IMR-90 (cell line): Measurements from ENCODE around the gene PARP12. TPM values are rescaled to one million over a fixed set of nuclear protein-coding genes. Genes with fewer than 3 reads are reported as not detected.

ENCODE experiments used
- ATAC-seq: fragments of 200-7000 bp; cut with Tn5 transposase; 2 replicates; pipeline ENCODE4 v1.9.1; 2020; ENCODE audit warnings: low read depth, mild to moderate bottlenecking, moderate library complexity
- BruUV-seq: library from RNA; stranded (reverse); fragments of 400-500 nt; replicated peaks from 2 replicates; lab custom pipeline; 2021; lab: Mats Ljungman, UMichigan
- CTCF ChIA-PET: fragments of 300-600 bp; formaldehyde crosslinking; extraction: SDS; loops from one replicate; lab custom pipeline; 2021; ENCODE audit warnings: antibody characterized with exemption; lab: Yijun Ruan, JAX
- POLR2A ChIA-PET: fragments of 300-600 bp; sonication (Branson Sonifier 250); formaldehyde crosslinking; loops from one replicate; lab custom pipeline; 2022; ENCODE audit warnings: antibody characterized with exemption; ENCODE audit not compliant: unreplicated experiment; lab: Charles Lee
- DNase-seq: peaks from one replicate; pipeline ENCODE4 v3.0.0; 2013
- H2AFZ ChIP-seq: replicated peaks from 2 replicates; pipeline ENCODE3; 2013; ENCODE audit warnings: low read length, mild to moderate bottlenecking; ENCODE audit not compliant: poor library complexity
- H2AK5ac ChIP-seq: 2 replicates; pipeline ENCODE4 v1.6.1; 2013; ENCODE audit warnings: low read depth, low read length, inconsistent platforms
- H2AK9ac ChIP-seq: replicated peaks from 2 replicates; pipeline ENCODE3; 2013; ENCODE audit warnings: mild to moderate bottlenecking, low read depth, low read length, moderate library complexity; ENCODE audit not compliant: poor library complexity
- H2BK120ac ChIP-seq: 2 replicates; pipeline ENCODE4 v1.6.1; 2013; ENCODE audit warnings: low read depth, low read length, inconsistent platforms
- H2BK15ac ChIP-seq: 3 replicates; pipeline ENCODE4 v1.6.1; 2013; ENCODE audit warnings: low read depth, low read length, inconsistent platforms
- H2BK20ac ChIP-seq: 2 replicates; pipeline ENCODE4 v1.6.1; 2013; ENCODE audit warnings: low read depth, mild to moderate bottlenecking, inconsistent platforms, low read length, moderate library complexity
- H2BK5ac ChIP-seq: 2 replicates; pipeline ENCODE4 v1.6.1; 2013; ENCODE audit warnings: mild to moderate bottlenecking, low read depth, low read length, inconsistent platforms; ENCODE audit not compliant: poor library complexity, severe bottlenecking
- H3K14ac ChIP-seq: replicated peaks from 2 replicates; pipeline ENCODE4 v1.6.1; 2013; ENCODE audit warnings: low read depth, low read length, inconsistent platforms
- H3K18ac ChIP-seq: 2 replicates; pipeline ENCODE4 v1.6.1; 2013; ENCODE audit warnings: low read depth, low read length, control low read depth
- H3K23ac ChIP-seq: 2 replicates; pipeline ENCODE4 v1.6.1; 2013; ENCODE audit warnings: low read depth, low read length, inconsistent platforms
- H3K27ac ChIP-seq: 2 replicates; pipeline ENCODE4 v1.5.1; 2013; ENCODE audit warnings: mild to moderate bottlenecking, control low read depth, low read length; ENCODE audit not compliant: insufficient read depth
- H3K27me3 ChIP-seq: 2 replicates; pipeline ENCODE4 v1.6.1; 2013; ENCODE audit warnings: low read length; ENCODE audit not compliant: control insufficient read depth, insufficient read depth
- H3K36me3 ChIP-seq: 2 replicates; pipeline ENCODE4 v1.6.1; 2013; ENCODE audit warnings: low read length, mixed read lengths; ENCODE audit not compliant: control insufficient read depth, insufficient read depth
- H3K4ac ChIP-seq: 2 replicates; pipeline ENCODE4 v1.6.1; 2013; ENCODE audit warnings: low read depth, low read length, inconsistent platforms
- H3K4me1 ChIP-seq: 2 replicates; pipeline ENCODE4 v1.6.1; 2013; ENCODE audit warnings: low read length, mixed read lengths; ENCODE audit not compliant: control insufficient read depth, insufficient read depth
- H3K4me2 ChIP-seq: 2 replicates; pipeline ENCODE4 v1.6.1; 2013; ENCODE audit warnings: low read depth, mild to moderate bottlenecking, control low read depth, low read length, moderate library complexity
- H3K4me3 ChIP-seq: 2 replicates; pipeline ENCODE4 v1.5.1; 2013; ENCODE audit warnings: low read depth, mild to moderate bottlenecking, control low read depth, low read length, moderate library complexity; ENCODE audit not compliant: insufficient read depth
- H3K56ac ChIP-seq: 2 replicates; pipeline ENCODE4 v1.6.1; 2013; ENCODE audit warnings: low read length, inconsistent platforms; ENCODE audit not compliant: insufficient read depth; ENCODE audit errors: extremely low read depth
- H3K79me1 ChIP-seq, 2 experiments: 2 replicates each; pipeline ENCODE4 v1.6.1; 2013; ENCODE audit warnings: low read length in 2 of 2, inconsistent platforms in 1 of 2, low read depth in 1 of 2
- H3K9ac ChIP-seq: 2 replicates; pipeline ENCODE4 v1.6.1; 2013; ENCODE audit warnings: low read depth, low read length, control low read depth
- H3K9me1 ChIP-seq: 2 replicates; pipeline ENCODE4 v1.6.1; 2013; ENCODE audit warnings: low read length, inconsistent platforms; ENCODE audit not compliant: insufficient read depth
- H3K9me3 ChIP-seq: 2 replicates; pipeline ENCODE4 v1.6.1; 2013; ENCODE audit warnings: low read length; ENCODE audit not compliant: control insufficient read depth, insufficient read depth
- H4K20me1 ChIP-seq: 2 replicates; pipeline ENCODE4 v1.6.1; 2013; ENCODE audit warnings: low read length, inconsistent platforms; ENCODE audit not compliant: insufficient read depth
- H4K5ac ChIP-seq: 2 replicates; pipeline ENCODE4 v1.6.1; 2013; ENCODE audit warnings: mild to moderate bottlenecking, low read depth, low read length, control low read depth
- H4K8ac ChIP-seq, 2 experiments: 2 replicates each; pipeline ENCODE4 v1.6.1; 2013; ENCODE audit warnings: low read depth in 2 of 2, low read length in 2 of 2, control low read depth in 1 of 2, inconsistent platforms in 1 of 2
- H4K91ac ChIP-seq: 2 replicates; pipeline ENCODE4 v1.6.1; 2013; ENCODE audit warnings: low read depth, low read length, inconsistent platforms; ENCODE audit not compliant: insufficient read depth
- CEBPB ChIP-seq: IDR thresholded peaks from 2 replicates; pipeline ENCODE4 v1.6.1; 2012; ENCODE audit warnings: low read depth, low read length, improper control_type of control experiment
- CHD1 ChIP-seq: IDR thresholded peaks from 2 replicates; pipeline ENCODE4 v1.6.1; 2012; ENCODE audit warnings: low read depth, low read length, improper control_type of control experiment
- CTCF ChIP-seq: conservative IDR thresholded peaks from 2 replicates; pipeline ENCODE4 v1.5.1; 2012; ENCODE audit warnings: mild to moderate bottlenecking, low read depth, low read length, improper control_type of control experiment
- ELK1 ChIP-seq: fragments of 150-350 bp; IDR thresholded peaks from 2 replicates; pipeline ENCODE4 v1.6.1; 2016; ENCODE audit warnings: low read depth, mild to moderate bottlenecking, low read length, moderate library complexity, borderline replicate concordance
- FOS ChIP-seq: fragments of 150-350 bp; IDR thresholded peaks from 2 replicates; pipeline ENCODE4 v1.6.1; 2016; ENCODE audit warnings: low read depth, low read length
- MAFK ChIP-seq: IDR thresholded peaks from 2 replicates; pipeline ENCODE4 v1.6.1; 2012; ENCODE audit warnings: low read depth, low read length, improper control_type of control experiment
- MAZ ChIP-seq: IDR thresholded peaks from 2 replicates; pipeline ENCODE4 v1.6.1; 2012; ENCODE audit warnings: low read depth, mild to moderate bottlenecking, low read length, improper control_type of control experiment, moderate library complexity, borderline replicate concordance
- MXI1 ChIP-seq: IDR thresholded peaks from 2 replicates; pipeline ENCODE4 v1.6.1; 2012; ENCODE audit warnings: low read depth, mild to moderate bottlenecking, low read length, moderate library complexity, borderline replicate concordance
- POLR2A ChIP-seq: IDR thresholded peaks from 2 replicates; pipeline ENCODE4 v1.6.1; 2012; ENCODE audit warnings: mild to moderate bottlenecking, low read depth, low read length
- RAD21 ChIP-seq: IDR thresholded peaks from 2 replicates; pipeline ENCODE4 v1.6.1; 2012; ENCODE audit warnings: low read length, improper control_type of control experiment
- RCOR1 ChIP-seq: IDR thresholded peaks from 2 replicates; pipeline ENCODE4 v1.6.1; 2012; ENCODE audit warnings: mild to moderate bottlenecking, low read length, improper control_type of control experiment; ENCODE audit not compliant: insufficient replicate concordance
- WGBS, 2 experiments: methylation state at CpG; one replicate each; pipeline versions ENCODE4 v1.1.5 to v1.1.7; 2013; ENCODE audit warnings: missing lambda C conversion rate in 2 of 2; ENCODE audit not compliant: insufficient read length in 1 of 2; ENCODE audit errors: extremely low coverage in 2 of 2; 5-methylcytosine and 5-hydroxymethylcytosine counted together
- dilution Hi-C: fragments of 300-500 bp; cut with HindIII; formaldehyde crosslinking; loops from one replicate; pipeline ENCODE4 v1.14.3; 2018; ENCODE audit warnings: low sequenced_read_pairs; ENCODE audit not compliant: unreplicated experiment
- in situ Hi-C: fragments of 300-500 bp; cut with MboI; formaldehyde crosslinking; loops from 3 replicates; pipeline ENCODE4 v1.14.3; 2019; ENCODE audit warnings: low sequenced_read_pairs, inconsistent platforms, mixed read lengths
- intact Hi-C: fragments of 100-400 bp; cut with micrococcal nuclease; formaldehyde crosslinking; loops from 2 replicates; pipeline ENCODE4 v1.10.0; 2022
- polyA plus RNA-seq, 3 experiments: library from polyadenylated mRNA; depleted of rRNA; stranded (reverse); fragments of >200 nt; gene quantifications; 2 replicates each; pipeline ENCODE4 v1.2.3, GENCODE V29; 2012; ENCODE audit warnings: low replicate concordance in 1 of 3
- total RNA-seq: library from RNA; depleted of rRNA; stranded (reverse); fragments of >200 nt; gene quantifications from 2 replicates; pipeline ENCODE4 v1.2.3, GENCODE V29; 2012

PARP12 gene
- total and polyA plus RNA-seq, 2 of the 4 experiments (the other 2 are of a cell fraction): 7.2 to 11.3 TPM

GRCh38 chr7:140048989-140049338, 13.8 kb downstream of the PARP12 start:
- no peaks in the 10 kb centered on the region for H3K9me3 ChIP-seq
- H4K8ac ChIP-seq: no peak overlapping the region
- no peak overlapping the region for H4K91ac ChIP-seq
- H3K36me3 ChIP-seq: peaks cover 5% of the 10 kb centered on the region
- dilution Hi-C loops (no loop called here), intact Hi-C loops (no loop called here), in situ Hi-C loops (no loop called here)
- H3K4me3 ChIP-seq: no peak overlapping the region
- CTCF ChIA-PET: no interaction called here
- no peak overlapping the region for H3K4ac ChIP-seq
- DNase-seq (no peak), ATAC-seq (no peak)
- TF ChIP-seq CHD1 (no peak), RCOR1 (no peak), FOS (no peak), RAD21 (no peak), MAZ (no peak), MXI1 (no peak), CTCF (no peak), ELK1 (no peak), MAFK (no peak), CEBPB (no peak), POLR2A (no peak)
- no CpG with 5 or more reads among the region's 1 CpG for WGBS, 2 experiments
- peaks cover 0 to 13% of the 10 kb centered on the region in 2 experiments; a peak in 1 of 4 replicates for H3K79me1 ChIP-seq
- no peak overlapping the region for H2BK5ac ChIP-seq
- H3K4me1 ChIP-seq: no peaks in the 10 kb centered on the region
- H2BK120ac ChIP-seq: no peak overlapping the region
- no peak overlapping the region for H2AK9ac ChIP-seq
- POLR2A ChIA-PET: no interaction called here
- no peak overlapping the region for H3K9ac ChIP-seq
- no peak overlapping the region for H2AFZ ChIP-seq
- H3K9me1 ChIP-seq: no peaks in the 10 kb centered on the region
- no peak overlapping the region for H3K14ac ChIP-seq
- no peak overlapping the region for H2BK20ac ChIP-seq
- BruUV-seq: no TSS peak
- no peak overlapping the region for H4K5ac ChIP-seq
- H3K27me3 ChIP-seq: no peaks in the 10 kb centered on the region
- H3K23ac ChIP-seq: no peak overlapping the region
- H3K4me2 ChIP-seq: no peak overlapping the region
- no peak overlapping the region for H2BK15ac ChIP-seq
- no peak overlapping the region for H3K27ac ChIP-seq
- no peak overlapping the region for H2AK5ac ChIP-seq
- H3K56ac ChIP-seq: no peak overlapping the region
- H4K20me1 ChIP-seq: no peaks in the 10 kb centered on the region
- no peak overlapping the region for H3K18ac ChIP-seq
